Peyer's patch (tissue), 4 donors: ENCODE data around the gene SDHA. TPM values are rescaled to one million over a fixed set of nuclear protein-coding genes. Genes with fewer than 3 reads are reported as not detected.
A peak's percentile ranks its signal among the peaks of the same experiment; 100 is the strongest.

Experiments
- DNase-seq, 3 donors: peaks; one replicate each; pipeline ENCODE4 v3.0.0-alpha.2; 2017 to 2019
- H3K27ac ChIP-seq, 4 donors: fragments of 200-600 bp; sonication (generic); one replicate each; pipeline ENCODE4 v1.5.1; 2016 to 2019
- H3K27me3 ChIP-seq, 2 donors: fragments of 200-600 bp; sonication (generic); one replicate each; pipeline ENCODE4 v1.5.1; 2019
- H3K36me3 ChIP-seq, 3 donors: fragments of 200-600 bp; sonication (generic); one replicate each; pipeline ENCODE4 v1.5.1; 2016 to 2019
- H3K4me1 ChIP-seq, 4 donors: fragments of 200-600 bp; sonication (generic); one replicate each; pipeline ENCODE4 v1.5.1; 2016 to 2019
- H3K4me3 ChIP-seq, 4 donors: fragments of 200-600 bp; sonication (generic); 1 replicate in 3 of 4; 2 replicates in 1 of 4; pipeline ENCODE4 v1.5.1; 2016 to 2019; ENCODE audit warnings: mild to moderate bottlenecking in 1 of 4
- H3K9me3 ChIP-seq, 4 donors: fragments of 200-600 bp; sonication (generic); one replicate each; pipeline ENCODE4 v1.5.1; 2016 to 2019; ENCODE audit warnings: mild to moderate bottlenecking in 1 of 4
- POLR2A ChIP-seq, 2 donors: fragments of 450-650 bp; IDR thresholded peaks; one replicate each; pipeline ENCODE4 v1.5.1; 2017; ENCODE audit warnings: antibody characterized with exemption in 2 of 2, mild to moderate bottlenecking in 2 of 2, moderate library complexity in 2 of 2
- total RNA-seq, 4 donors: library from RNA; depleted of rRNA; stranded (reverse); fragments of >200 nt; gene quantifications; one replicate each; pipeline ENCODE4 v1.1.0, GENCODE V29; 2016
- TF ChIP-seq, protein P1 (sequence below), 6 experiments: fragments of 450-650 bp in 4 of 6; fragments of 200-600 bp in 2 of 6; sonication (generic) in 1 of 6; IDR thresholded peaks; one replicate each; pipeline ENCODE4 v1.5.1; 2017 to 2019; ENCODE audit warnings: antibody characterized with exemption in 6 of 6, mild to moderate bottlenecking in 3 of 6, moderate library complexity in 1 of 6

Gene SDHA
- total RNA-seq, 4 donors from 2014 or later: 94.9 to 253 (median 207) TPM

DNA sequence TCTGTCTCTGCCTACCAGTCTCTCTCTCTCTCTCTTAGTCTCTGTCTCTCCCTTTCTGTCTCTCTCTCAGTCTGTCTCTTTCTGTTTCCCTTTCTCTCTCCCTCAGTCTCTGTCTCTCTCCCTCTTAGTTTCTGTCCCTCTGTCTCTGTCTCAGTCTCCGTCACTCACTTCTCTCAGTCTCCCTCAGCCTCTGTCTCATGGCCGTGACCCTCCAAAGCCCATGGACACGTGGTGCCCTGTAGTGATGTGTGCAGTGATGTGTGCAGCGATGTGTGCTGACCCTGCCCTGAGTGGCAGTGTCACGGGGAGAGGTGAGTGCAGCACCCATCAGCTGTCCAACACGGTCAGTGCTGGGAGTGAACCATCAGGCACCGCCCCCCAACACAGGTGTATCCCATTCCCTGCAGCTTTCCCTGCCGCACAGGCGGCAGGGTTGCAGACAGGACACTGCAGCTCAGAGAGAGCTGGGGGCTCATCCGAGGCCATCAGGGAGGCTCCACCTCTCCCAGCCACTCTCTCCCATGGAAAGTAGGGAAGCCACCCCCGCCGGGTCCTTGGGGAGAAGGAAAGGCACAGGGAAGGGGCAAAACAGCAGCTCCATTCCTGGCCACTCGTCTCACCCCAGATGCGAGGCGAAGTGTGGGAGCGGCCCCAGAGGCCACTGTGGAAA, 27.6 kb upstream of the SDHA start:
- H3K4me3 ChIP-seq: no peak overlapping the region
- H3K9me3 ChIP-seq: no peaks in the 10 kb centered on the region
- no peak for TF ChIP-seq POLR2A (IDR thresholded peaks at IDR 0.05)
- TF ChIP-seq, protein P1, sequence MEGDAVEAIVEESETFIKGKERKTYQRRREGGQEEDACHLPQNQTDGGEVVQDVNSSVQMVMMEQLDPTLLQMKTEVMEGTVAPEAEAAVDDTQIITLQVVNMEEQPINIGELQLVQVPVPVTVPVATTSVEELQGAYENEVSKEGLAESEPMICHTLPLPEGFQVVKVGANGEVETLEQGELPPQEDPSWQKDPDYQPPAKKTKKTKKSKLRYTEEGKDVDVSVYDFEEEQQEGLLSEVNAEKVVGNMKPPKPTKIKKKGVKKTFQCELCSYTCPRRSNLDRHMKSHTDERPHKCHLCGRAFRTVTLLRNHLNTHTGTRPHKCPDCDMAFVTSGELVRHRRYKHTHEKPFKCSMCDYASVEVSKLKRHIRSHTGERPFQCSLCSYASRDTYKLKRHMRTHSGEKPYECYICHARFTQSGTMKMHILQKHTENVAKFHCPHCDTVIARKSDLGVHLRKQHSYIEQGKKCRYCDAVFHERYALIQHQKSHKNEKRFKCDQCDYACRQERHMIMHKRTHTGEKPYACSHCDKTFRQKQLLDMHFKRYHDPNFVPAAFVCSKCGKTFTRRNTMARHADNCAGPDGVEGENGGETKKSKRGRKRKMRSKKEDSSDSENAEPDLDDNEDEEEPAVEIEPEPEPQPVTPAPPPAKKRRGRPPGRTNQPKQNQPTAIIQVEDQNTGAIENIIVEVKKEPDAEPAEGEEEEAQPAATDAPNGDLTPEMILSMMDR (IDR thresholded peaks at IDR 0.05): no peak
- no peaks in the 10 kb centered on the region for H3K27me3 ChIP-seq
- peak in 1 of 3 donors; percentile 25 for DNase-seq
- H3K27ac ChIP-seq: peak overlapping the region in 1 of 4 donors; percentile 11
- peaks cover 0 to 17% (median 3%) of the 10 kb centered on the region in 4 donors for H3K4me1 ChIP-seq
- no peaks in the 10 kb centered on the region for H3K36me3 ChIP-seq

DNA sequence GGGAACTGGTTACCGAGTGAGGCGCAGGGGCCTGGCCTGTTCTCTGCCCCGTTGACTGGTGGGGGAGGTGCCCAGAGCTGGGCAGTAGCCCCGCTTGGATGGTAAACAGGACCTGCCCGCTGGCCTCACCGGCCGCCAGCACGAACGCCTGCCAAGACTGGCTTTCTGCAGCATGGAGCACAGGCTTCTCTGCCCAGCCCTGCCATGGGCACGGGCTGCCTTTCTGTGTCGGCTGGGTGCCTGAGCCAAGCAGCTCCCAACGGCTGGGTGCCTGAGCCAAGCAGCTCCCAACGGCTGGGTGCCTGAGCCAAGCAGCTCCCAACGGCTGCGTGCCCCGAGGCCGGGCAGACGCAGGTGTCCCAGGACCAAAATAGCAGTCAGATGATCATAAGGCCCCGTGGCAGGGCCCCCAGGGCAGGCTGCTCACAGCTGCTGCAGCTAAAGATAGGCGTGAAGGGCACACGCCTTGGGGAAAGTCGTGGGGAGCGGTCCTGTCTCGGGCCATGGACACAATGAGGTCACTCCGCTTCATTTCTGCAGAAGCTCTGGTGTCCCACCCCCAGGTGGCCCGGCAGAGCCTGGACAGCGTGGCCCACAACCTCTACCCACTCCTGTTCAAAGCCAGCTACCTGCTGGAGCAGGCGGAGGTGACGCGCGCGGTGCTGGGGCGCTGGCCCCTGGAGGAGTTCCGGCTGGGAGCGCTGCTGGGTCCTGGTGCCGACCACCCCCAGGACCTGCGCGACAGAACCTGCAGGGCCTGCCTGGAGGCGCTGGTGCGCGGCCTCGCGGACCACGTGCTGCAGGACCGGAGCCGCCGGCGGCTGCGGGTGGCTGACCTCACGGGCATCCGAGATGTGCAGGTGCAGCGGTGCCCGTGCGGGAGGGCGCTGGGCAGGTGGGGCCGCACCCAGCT, 26.8 kb upstream of the SDHA start, which contains the start of gene LRRC14B:
Gene LRRC14B (plus strand): TSS at position 460 of the 913 bp plus-strand sequence. CDS start 44 bp downstream, at position 504.
- peak within 1 kb of the TSS in 1 of 4 donors; percentile 33 for H3K4me3 ChIP-seq

DNA sequence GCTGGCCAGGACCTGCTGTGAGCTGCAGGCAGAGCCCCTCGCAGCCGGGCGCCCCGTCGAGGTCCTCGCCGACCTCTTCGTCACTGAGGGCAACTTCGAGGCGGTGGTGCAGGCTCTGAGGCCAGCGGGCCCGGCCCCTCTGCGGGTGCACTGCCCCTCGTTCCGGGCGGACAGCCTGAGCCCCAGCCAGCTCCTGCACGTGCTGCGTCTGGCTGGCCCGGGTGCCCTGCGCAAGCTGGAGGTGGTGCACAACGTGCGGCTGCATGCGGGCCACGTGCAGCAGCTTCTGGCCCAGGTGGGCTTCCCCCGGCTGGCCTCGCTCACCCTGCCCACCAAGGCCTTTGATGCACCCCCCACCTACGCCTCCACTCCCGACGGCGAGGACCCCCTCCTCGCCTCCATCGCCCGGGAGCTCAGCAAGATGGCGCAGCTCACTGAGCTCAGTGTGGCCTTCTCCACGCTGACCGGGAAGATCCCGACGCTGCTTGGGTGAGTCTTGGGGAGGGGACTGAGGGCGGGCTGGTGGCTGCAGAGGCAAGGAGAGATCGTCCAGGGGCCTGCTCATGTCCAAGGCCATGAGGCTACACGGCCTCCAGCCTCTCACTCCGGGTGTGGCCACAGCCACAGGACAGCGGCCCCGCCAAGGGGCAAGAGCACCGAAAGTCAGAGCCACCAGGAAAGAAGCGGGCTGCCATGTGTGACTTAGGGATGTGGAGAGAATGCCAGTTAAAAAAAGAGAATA, 26.0 kb upstream of the SDHA start:
- Histone ChIP-seq H3K4me3 (no peak overlapping the region), H3K27ac (no peak overlapping the region)

More for the DNA sequence above, 26.8 kb upstream of the SDHA start, which contains the start of gene LRRC14B:
- Histone ChIP-seq H3K27me3 (no peaks in the 10 kb centered on the region), H3K4me1 (peaks cover 0 to 17% (median 3%) of the 10 kb centered on the region in 4 donors), H3K9me3 (no peaks in the 10 kb centered on the region), H3K36me3 (no peaks in the 10 kb centered on the region), H3K27ac (peak within 1 kb of the TSS in 2 of 4 donors; percentile 1 to 11)
- no peak for TF ChIP-seq POLR2A (IDR thresholded peaks at IDR 0.05)
- TF ChIP-seq, protein P1 (IDR thresholded peaks at IDR 0.05): no peak
- peak in 2 of 3 donors; percentile 49 to 53 for DNase-seq

DNA sequence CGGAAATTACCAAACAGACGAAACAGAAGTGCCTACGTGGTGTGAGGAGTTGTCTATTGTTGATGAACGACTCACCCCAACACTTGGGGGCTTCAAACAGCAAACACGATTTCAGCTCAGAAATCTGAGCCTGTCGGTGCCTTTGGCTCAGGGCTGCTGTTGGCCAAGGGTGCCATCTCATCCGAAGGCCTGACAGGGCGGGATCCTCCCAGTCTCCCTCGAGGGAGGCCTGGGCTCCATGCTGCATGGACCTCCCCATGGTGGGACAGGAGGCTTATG, 25.5 kb upstream of the SDHA start:
- no peak overlapping the region for H3K4me3 ChIP-seq
- TF ChIP-seq, protein P1 (IDR thresholded peaks at IDR 0.05): no peak
- no peak for TF ChIP-seq POLR2A (IDR thresholded peaks at IDR 0.05)

More for the DNA sequence above, 26.0 kb upstream of the SDHA start:
- Histone ChIP-seq H3K4me1 (peaks cover 0 to 17% (median 3%) of the 10 kb centered on the region in 4 donors), H3K36me3 (no peaks in the 10 kb centered on the region), H3K27me3 (no peaks in the 10 kb centered on the region), H3K9me3 (no peaks in the 10 kb centered on the region)
- peak in 1 of 3 donors; percentile 16 for DNase-seq
- no peak for TF ChIP-seq POLR2A (IDR thresholded peaks at IDR 0.05)
- TF ChIP-seq, protein P1 (IDR thresholded peaks at IDR 0.05): no peak

More for the DNA sequence above, 25.5 kb upstream of the SDHA start:
- DNase-seq: no peak
- peaks cover 0 to 17% (median 3%) of the 10 kb centered on the region in 4 donors for H3K4me1 ChIP-seq
- no peak overlapping the region for H3K27ac ChIP-seq
- H3K36me3 ChIP-seq: no peaks in the 10 kb centered on the region
- H3K27me3 ChIP-seq: no peaks in the 10 kb centered on the region
- no peaks in the 10 kb centered on the region for H3K9me3 ChIP-seq
